B cell (primary cell): Measurements from ENCODE around the gene FOXD1. TPM values are rescaled to one million over a fixed set of nuclear protein-coding genes. Genes with fewer than 3 reads are reported as not detected.

Experiments used
- ATAC-seq: fragments of 200-7000 bp; cut with Tn5 transposase; one replicate; pipeline ENCODE4 v1.10.0; 2021; ENCODE audit warnings: low read depth, mild to moderate bottlenecking, moderate number of reproducible peaks, moderate library complexity
- CTCF ChIA-PET: fragments of 350-600 bp; sonication (Branson Sonifier 250); formaldehyde crosslinking; loops from one replicate; lab custom pipeline; 2021; ENCODE audit warnings: antibody characterized with exemption, inconsistent platforms; lab: Charles Lee
- POLR2A ChIA-PET: fragments of 350-600 bp; sonication (Branson Sonifier 250); formaldehyde crosslinking; loops from one replicate; lab custom pipeline; 2021; ENCODE audit warnings: antibody characterized with exemption; lab: Charles Lee
- DNase-seq: peaks from one replicate; pipeline ENCODE4 v3.0.0; 2013
- H2AFZ ChIP-seq: 2 replicates; pipeline ENCODE4 v1.6.1; 2012; ENCODE audit warnings: mild to moderate bottlenecking, low read depth, low read length; ENCODE audit not compliant: insufficient read depth, poor library complexity, severe bottlenecking
- H3K27ac ChIP-seq, 2 donors: 1 replicate in 1 of 2; 2 replicates in 1 of 2; pipeline ENCODE4 v1.5.1; 2012 to 2013; ENCODE audit warnings: low read length in 2 of 2, mild to moderate bottlenecking in 2 of 2, moderate library complexity in 1 of 2
- H3K27me3 ChIP-seq, 4 experiments: fragments of 200-600 bp in 1 of 4; sonication (generic) in 1 of 4; replicated peaks in 1 of 4; 1 replicate in 2 of 4; 2 replicates in 2 of 4; pipeline versions ENCODE4 v1.6.1 to v1.7.0; 2013 to 2016; ENCODE audit warnings: low read length in 3 of 4, mild to moderate bottlenecking in 2 of 4, mixed read lengths in 1 of 4, moderate library complexity in 1 of 4; ENCODE audit not compliant: insufficient read depth in 4 of 4, control insufficient read depth in 3 of 4; ENCODE audit errors: control extremely low read depth in 1 of 4
- H3K36me3 ChIP-seq, 2 experiments: replicated peaks in 1 of 2; 1 replicate in 1 of 2; 2 replicates in 1 of 2; pipeline versions ENCODE4 v1.6.1 to v1.7.1; 2013; ENCODE audit warnings: low read length in 1 of 2; ENCODE audit not compliant: insufficient read depth in 2 of 2, control insufficient read depth in 1 of 2; ENCODE audit errors: control extremely low read depth in 1 of 2, extremely low read depth in 1 of 2
- H3K4me1 ChIP-seq, 2 donors: fragments of 200-600 bp in 1 of 2; sonication (generic) in 1 of 2; 1 replicate in 1 of 2; 2 replicates in 1 of 2; pipeline versions ENCODE4 v1.5.1 to v1.6.1; 2013 to 2017; ENCODE audit warnings: low read length in 2 of 2; ENCODE audit not compliant: control insufficient read depth in 2 of 2, insufficient read depth in 2 of 2
- H3K4me2 ChIP-seq: replicated peaks from 2 replicates; pipeline ENCODE3; 2012; ENCODE audit warnings: mild to moderate bottlenecking, low read depth, low read length; ENCODE audit not compliant: poor library complexity, severe bottlenecking
- H3K4me3 ChIP-seq, 5 experiments: fragments of 200-600 bp in 1 of 5; sonication (generic) in 1 of 5; 1 replicate in 3 of 5; 2 replicates in 2 of 5; pipeline versions ENCODE4 v1.5.1 to v1.7.0; 2011 to 2016; ENCODE audit warnings: low read length in 4 of 5, mild to moderate bottlenecking in 4 of 5, low read depth in 2 of 5, control low read depth in 1 of 5, moderate library complexity in 1 of 5; ENCODE audit not compliant: insufficient read depth in 1 of 5; ENCODE audit errors: control extremely low read depth in 1 of 5, extremely low read depth in 1 of 5
- H3K79me2 ChIP-seq: fragments of 200-600 bp; sonication (generic); one replicate; pipeline ENCODE4 v1.6.0; 2016; ENCODE audit warnings: low read length; ENCODE audit not compliant: control insufficient read depth, insufficient read depth
- H3K9ac ChIP-seq: fragments of 200-600 bp; sonication (generic); 2 replicates; pipeline ENCODE4 v1.6.1; 2017; ENCODE audit warnings: mild to moderate bottlenecking, low read length, moderate library complexity
- H3K9me3 ChIP-seq, 3 donors: one replicate each; pipeline versions ENCODE4 v1.6.1 to v1.7.1; 2013; ENCODE audit warnings: low read length in 2 of 3; ENCODE audit not compliant: control insufficient read depth in 2 of 3, insufficient read depth in 1 of 3; ENCODE audit errors: control extremely low read depth in 1 of 3
- H4K20me1 ChIP-seq: 2 replicates; pipeline ENCODE4 v1.6.0; 2012; ENCODE audit warnings: mild to moderate bottlenecking, low read length; ENCODE audit not compliant: insufficient read depth, control insufficient read depth, poor library complexity, severe bottlenecking
- H3K27ac Mint-ChIP-seq: one replicate; pipeline ENCODE4 v1.8.0; 2021; ENCODE audit warnings: mixed read lengths
- H3K27me3 Mint-ChIP-seq: one replicate; pipeline ENCODE4 v1.8.0; 2021; ENCODE audit warnings: mixed read lengths
- H3K4me1 Mint-ChIP-seq: one replicate; pipeline ENCODE4 v1.8.0; 2021; ENCODE audit warnings: mixed read lengths
- H3K4me3 Mint-ChIP-seq: one replicate; pipeline ENCODE4 v1.8.0; 2021; ENCODE audit warnings: mixed read lengths
- H3K9me3 Mint-ChIP-seq: one replicate; pipeline ENCODE4 v1.8.0; 2022; ENCODE audit warnings: mixed read lengths; ENCODE audit not compliant: insufficient read depth
- EZH2 ChIP-seq: IDR thresholded peaks from 2 replicates; pipeline ENCODE4 v1.6.1; 2012; ENCODE audit warnings: borderline replicate concordance, low read depth, mild to moderate bottlenecking, moderate library complexity, low read length; ENCODE audit not compliant: insufficient read depth, poor library complexity, severe bottlenecking
- WGBS: methylation state at CpG from one replicate; pipeline ENCODE4 v1.1.5; 2013; ENCODE audit warnings: missing lambda C conversion rate; ENCODE audit not compliant: insufficient coverage; 5-methylcytosine and 5-hydroxymethylcytosine counted together
- intact Hi-C: fragments of 100-400 bp; cut with micrococcal nuclease; formaldehyde crosslinking; loops from one replicate; pipeline ENCODE4 v1.10.0; 2022
- polyA plus RNA-seq: library from polyadenylated mRNA; depleted of rRNA; stranded (reverse); fragments of >200 nt; gene quantifications from 2 replicates; pipeline ENCODE4 v1.2.3, GENCODE V29; 2012
- total RNA-seq, 2 donors: library from RNA; stranded (reverse); fragments of 120-200 nt in 1 of 2; gene quantifications; 1 replicate in 1 of 2; 2 replicates in 1 of 2; pipeline versions ENCODE4 v1.2.3 to v1.2.4, GENCODE V29; 2013 to 2022
- TF ChIP-seq, protein P1 (sequence below): fragments of 200-600 bp; IDR thresholded peaks from one replicate; pipeline ENCODE4 v1.8.0; 2022; ENCODE audit warnings: antibody characterized with exemption, mild to moderate bottlenecking

Gene FOXD1
- total and polyA plus RNA-seq, 2 donors (not counting 1 experiment from before 2014, with no cell fraction given), result 0.34 to 0.49 TPM

DNA sequence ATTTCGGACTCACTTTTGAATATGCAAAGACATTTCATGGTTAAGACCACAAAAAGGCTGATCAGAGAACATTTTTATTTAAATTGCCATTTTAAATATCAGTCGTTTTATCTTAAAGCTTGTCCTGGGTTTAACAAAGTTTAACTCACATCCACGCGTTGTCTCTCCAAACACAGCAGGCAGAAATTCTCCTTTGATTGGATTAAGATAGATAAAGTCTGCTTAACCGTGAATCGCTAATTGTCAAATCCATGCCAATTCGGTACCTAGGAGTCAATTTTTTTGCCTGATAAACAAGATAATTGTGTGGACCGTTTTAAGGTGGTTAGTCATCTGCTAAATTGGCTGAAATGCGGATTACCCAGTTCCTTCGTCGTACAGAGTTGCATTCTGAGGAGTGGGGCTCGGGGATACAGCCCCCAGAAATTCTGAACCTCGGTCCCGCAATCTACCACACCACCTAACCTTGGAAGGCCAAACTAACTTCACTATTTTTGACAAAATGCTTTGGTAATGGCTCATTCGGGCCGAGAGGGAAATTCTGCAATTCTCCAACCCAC lies 49.0 kb upstream of the FOXD1 start:
- ChIA-PET POLR2A (interaction anchor here (1.1 kb wide), 1 partner anchor 67 kb away, joined by 3 read pairs; the partner anchor contains the start of genes ANKRA2 and UTP15), CTCF (interaction anchor here (0.9 to 1.0 kb wide), 2 partner anchors 10 to 44 kb away, joined by 3 read pairs; no protein-coding TSS in a partner anchor)
- Histone ChIP-seq H4K20me1 (peaks cover 18% of the 10 kb centered on the region), H2AFZ (peak overlapping the region; percentile 96), H3K36me3 (peaks cover 0 to 12% of the 10 kb centered on the region in 2 experiments), H3K79me2 (peaks cover 44% of the 10 kb centered on the region), H3K4me2 (peak overlapping the region; percentile 77), H3K27ac (peak overlapping the region; percentile 96 to 99), H3K27me3 (peaks cover 0 to 2% (median 0%) of the 10 kb centered on the region in 4 experiments), H3K9me3 (peaks cover 0 to under 1% (median 0%) of the 10 kb centered on the region in 3 donors), H3K4me1 (peaks cover 19 to 33% of the 10 kb centered on the region in 2 donors), H3K9ac (peak overlapping the region; percentile 100), H3K4me3 (peak overlapping the region; percentile 60 to 98 (median 97))
- 57% methylated on average over 11 of the region's 16 CpGs for WGBS
- no peak for DNase-seq
- Mint-ChIP-seq H3K27me3 (peaks cover 20% of the 10 kb centered on the region), H3K4me1 (peaks cover 37% of the 10 kb centered on the region), H3K27ac (peak overlapping the region; percentile 99), H3K4me3 (peak overlapping the region; percentile 99), H3K9me3 (no peaks in the 10 kb centered on the region)
- ATAC-seq, result no peak
- TF ChIP-seq EZH2, result no peak
- TF ChIP-seq, protein P1, sequence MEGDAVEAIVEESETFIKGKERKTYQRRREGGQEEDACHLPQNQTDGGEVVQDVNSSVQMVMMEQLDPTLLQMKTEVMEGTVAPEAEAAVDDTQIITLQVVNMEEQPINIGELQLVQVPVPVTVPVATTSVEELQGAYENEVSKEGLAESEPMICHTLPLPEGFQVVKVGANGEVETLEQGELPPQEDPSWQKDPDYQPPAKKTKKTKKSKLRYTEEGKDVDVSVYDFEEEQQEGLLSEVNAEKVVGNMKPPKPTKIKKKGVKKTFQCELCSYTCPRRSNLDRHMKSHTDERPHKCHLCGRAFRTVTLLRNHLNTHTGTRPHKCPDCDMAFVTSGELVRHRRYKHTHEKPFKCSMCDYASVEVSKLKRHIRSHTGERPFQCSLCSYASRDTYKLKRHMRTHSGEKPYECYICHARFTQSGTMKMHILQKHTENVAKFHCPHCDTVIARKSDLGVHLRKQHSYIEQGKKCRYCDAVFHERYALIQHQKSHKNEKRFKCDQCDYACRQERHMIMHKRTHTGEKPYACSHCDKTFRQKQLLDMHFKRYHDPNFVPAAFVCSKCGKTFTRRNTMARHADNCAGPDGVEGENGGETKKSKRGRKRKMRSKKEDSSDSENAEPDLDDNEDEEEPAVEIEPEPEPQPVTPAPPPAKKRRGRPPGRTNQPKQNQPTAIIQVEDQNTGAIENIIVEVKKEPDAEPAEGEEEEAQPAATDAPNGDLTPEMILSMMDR, result no peak
- intact Hi-C loops, result loop anchor here (1.0 to 5.0 kb wide), 6 partner anchors 22 to 1840 kb away; partner anchors contain the start of genes ANKRA2, GFM2, HMGCR and NSA2

DNA sequence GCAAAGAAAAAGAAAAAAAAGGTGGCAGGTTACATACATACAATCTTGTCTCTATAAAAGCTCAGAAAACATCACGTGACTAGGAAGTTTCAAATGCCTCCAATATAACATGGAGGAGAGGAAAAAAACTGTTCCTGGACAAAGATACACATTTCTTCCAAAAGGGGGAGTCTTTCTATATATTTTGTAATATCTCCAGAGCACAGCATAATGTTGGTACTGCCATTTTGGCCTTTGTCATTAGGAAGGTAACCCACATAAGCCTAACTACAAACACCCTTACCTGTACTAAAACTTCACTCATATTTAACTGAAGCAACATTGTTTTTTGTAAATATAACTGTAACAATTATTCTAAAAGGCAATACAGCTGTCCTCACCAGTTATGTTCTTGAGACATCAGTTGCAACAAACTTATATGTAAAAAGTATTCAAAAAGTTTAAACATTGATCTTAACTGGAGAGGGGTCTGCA lies 48.4 kb upstream of the FOXD1 start:
- peak; percentile 13 for DNase-seq

More for the DNA sequence above, 48.4 kb upstream of the FOXD1 start:
- H3K9ac ChIP-seq, result no peak overlapping the region
- TF ChIP-seq, protein P1, result no peak
- TF ChIP-seq EZH2, result no peak
- H3K4me1 Mint-ChIP-seq, result peaks cover 33% of the 10 kb centered on the region
- peaks cover 23% of the 10 kb centered on the region for H3K27me3 Mint-ChIP-seq
- POLR2A ChIA-PET, result no interaction called here
- peaks cover 0 to 1% (median 0%) of the 10 kb centered on the region in 3 donors for H3K9me3 ChIP-seq
- peak overlapping the region; percentile 96 for H2AFZ ChIP-seq
- H3K27me3 ChIP-seq, result peaks cover 0 to 7% (median 0%) of the 10 kb centered on the region in 4 experiments
- H4K20me1 ChIP-seq, result peaks cover 18% of the 10 kb centered on the region
- peak overlapping the region; percentile 77 for H3K4me2 ChIP-seq
- H3K36me3 ChIP-seq, result peaks cover 0 to 7% of the 10 kb centered on the region in 2 experiments
- H3K79me2 ChIP-seq, result peaks cover 44% of the 10 kb centered on the region
- no peak overlapping the region for H3K4me3 ChIP-seq
- H3K9me3 Mint-ChIP-seq, result no peaks in the 10 kb centered on the region
- ATAC-seq, result no peak
- no CpG with 5 or more reads among the region's 1 CpG for WGBS
- intact Hi-C loops, result loop anchor here (5.0 kb wide), 2 partner anchors 45 to 1840 kb away; partner anchors contain the start of gene HMGCR
- H3K27ac Mint-ChIP-seq, result no peak overlapping the region
- CTCF ChIA-PET, result no interaction called here
- H3K27ac ChIP-seq, result no peak overlapping the region
- H3K4me3 Mint-ChIP-seq, result peak overlapping the region; percentile 99
- peaks cover 19 to 33% of the 10 kb centered on the region in 2 donors for H3K4me1 ChIP-seq
